Kidney tubule cell (primary cell): Measurements from ENCODE around the gene KLK10.
A peak's percentile ranks its signal among the peaks of the same experiment; 100 is the strongest.

Experiments used
- DNase-seq: peaks from one replicate; pipeline ENCODE4 v3.0.0-alpha.2; 2018; ENCODE audit warnings: low spot score

KLK10 gene, protein sequence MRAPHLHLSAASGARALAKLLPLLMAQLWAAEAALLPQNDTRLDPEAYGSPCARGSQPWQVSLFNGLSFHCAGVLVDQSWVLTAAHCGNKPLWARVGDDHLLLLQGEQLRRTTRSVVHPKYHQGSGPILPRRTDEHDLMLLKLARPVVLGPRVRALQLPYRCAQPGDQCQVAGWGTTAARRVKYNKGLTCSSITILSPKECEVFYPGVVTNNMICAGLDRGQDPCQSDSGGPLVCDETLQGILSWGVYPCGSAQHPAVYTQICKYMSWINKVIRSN

DNA sequence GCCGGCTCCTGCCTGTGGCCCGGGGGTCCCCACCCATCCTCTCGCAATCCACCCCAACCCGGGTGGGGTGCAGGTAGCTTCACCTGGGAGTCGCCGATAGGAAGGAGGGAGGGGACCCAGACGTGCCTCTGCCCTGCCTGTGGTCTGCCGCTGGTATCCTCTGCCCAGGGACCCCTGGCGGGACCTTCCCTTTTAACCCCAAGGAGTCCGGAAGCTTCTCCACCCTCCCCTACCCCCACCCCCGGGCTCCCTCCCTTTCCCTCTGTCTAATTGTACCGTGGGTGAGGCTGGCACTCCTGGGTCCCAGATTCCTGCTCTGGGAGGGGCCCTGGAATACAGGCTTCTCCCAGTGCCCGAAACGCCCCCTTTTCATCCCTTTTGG, at the start of gene KLK10:
KLK10 (minus strand) TSS at position 166 of the 382 bp plus-strand sequence. CDS start 579 bp downstream, outside the sequence.
- DNase-seq, result no peak

DNA sequence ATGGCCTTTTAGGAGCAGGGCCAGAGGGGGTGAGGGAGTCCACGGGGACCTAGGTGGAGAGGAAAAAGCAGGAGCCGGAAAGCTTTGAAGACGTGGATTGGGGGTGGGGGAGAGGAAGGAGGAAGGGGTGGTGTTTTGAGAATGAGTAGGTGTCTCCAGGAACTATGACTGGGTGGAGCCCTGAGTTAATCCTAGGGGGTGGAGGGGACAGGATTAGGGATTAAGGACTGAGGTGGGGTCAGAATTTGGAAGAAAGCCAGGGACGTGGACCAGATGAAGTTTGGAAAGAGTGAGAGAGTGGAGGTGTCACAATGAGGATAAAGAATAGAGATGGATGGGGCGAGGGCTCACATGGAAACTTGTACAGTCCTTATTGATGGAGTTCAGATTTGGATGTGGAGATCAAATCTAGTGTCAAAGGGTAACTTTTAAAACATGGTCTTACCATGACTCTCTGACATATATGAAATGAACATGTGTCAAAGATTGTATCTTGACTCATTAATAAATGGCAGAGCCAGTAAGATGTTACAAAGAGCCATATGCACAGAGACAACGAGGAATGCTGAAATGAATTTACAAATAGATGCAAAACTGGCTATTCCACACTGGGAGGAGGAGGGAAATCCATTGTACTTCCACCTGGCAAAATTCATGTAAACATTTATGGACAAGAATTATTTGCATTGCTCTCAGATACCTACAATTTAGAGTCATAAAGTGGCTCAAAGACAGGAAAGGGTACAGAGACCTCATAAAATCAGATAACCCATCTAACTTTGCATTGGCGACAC, 47.1 kb upstream of the KLK10 start:
- no peak for DNase-seq

DNA sequence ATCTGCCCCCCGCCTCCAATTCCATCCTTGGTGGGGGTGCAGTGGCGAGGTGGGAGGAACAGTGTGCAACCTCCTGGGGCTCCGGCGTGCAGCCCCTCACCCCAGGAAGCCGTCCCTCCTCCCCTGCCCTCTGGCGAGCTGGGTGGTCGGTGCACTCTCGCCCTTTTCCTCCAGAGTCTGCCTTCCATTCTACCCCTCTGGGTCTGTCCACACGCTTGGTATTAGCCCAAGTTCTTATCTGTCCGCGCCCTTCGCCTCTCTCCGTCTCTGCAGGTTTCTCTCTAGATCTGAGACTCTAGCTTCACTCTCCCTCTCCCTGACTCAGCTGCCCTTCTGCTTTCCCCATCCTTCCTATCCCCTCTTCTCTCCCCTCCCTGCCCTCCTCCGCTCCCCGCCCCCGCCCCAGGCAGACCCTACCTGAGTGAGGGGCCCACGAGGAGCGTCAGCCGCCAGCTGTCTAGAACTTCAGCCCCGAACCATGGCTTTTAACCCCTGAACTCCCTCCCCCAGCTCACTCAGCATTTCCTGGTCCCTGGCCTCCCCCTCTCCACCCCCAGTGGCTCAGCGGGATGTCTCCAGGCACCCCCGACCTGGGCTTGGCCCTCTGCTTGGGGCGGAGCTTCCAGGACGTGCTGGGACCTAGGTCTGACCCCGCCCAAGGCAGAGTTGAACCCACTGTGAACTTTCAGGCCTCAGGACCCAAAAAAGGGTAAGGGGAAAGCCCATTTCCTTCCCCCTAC, 45.9 kb upstream of the KLK10 start:
- DNase-seq, result no peak

DNA sequence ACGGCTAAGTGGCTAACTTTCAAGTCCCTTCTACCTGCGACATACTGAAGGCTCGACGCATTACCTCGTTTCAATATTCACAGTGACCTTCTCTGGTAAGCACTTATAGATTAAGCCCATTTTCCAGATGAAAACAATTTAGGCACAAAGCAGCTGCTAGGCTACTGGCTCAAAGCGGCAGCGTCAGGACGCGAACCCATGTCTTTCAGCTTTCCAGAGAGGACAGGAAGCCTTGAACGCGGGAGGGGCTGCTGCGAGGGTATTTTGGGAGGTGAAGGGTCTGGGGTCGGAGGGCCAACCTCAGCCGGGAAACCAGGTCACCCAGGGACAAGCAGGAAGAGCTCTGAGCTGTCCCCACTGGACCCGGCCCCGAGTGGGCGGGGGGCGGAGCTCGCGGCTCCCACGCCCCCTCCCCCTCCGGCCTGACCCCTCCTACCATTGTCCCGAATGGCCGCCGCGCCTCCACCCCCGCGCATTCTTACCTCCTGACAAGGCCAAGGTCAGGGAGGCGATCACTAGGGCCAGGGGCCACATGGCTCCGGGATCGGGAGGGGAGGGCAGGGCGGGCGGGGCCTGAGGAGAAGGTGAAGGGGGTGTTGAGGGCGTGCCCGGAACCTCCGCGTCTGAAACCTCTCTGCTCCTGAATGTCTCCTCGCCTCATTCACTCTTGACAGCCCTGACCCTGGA, 45.2 kb upstream of the KLK10 start, which contains the start of gene KLK13:
KLK13 (minus strand) TSS at position 559 of the 687 bp plus-strand sequence; CDS start at position 534, 25 bp downstream.
- DNase-seq, result peak; percentile 25

DNA sequence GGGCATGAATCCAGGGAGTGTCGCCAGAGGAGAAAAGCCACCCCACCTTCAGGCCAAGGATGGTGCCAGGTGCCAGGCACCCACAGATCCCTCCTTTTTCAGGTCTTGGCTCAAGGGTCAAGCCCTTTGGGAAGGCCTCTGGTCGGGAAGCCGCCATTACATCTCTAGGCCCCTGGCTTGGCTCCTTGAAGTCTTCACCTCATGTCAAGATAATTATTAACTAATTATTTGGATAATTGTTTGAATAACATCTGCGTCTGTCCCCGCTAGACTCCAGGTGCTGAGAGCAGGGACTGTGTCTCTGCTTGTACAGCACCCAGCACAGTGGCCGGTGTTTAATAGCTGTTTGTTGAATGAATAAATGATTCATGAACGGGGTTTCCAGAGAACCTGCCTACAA, 44.2 kb upstream of the KLK10 start:
- DNase-seq, result no peak

DNA sequence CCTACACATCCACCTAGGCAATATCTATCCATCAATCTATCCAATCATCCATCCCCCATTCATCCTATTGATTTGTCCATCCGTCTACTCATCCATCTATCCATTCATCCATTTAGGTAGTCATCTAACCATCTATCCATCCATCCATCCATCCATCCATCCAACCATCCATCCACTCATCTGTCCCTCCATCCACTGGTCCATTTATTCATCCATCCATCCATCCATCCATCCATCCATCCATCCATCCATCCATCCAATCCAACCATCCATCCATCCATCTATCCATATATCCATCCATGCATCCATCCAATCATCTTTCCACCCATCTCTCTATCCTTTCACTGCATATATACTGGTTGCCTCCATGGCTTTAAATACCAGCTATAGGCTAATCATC, 41.5 kb upstream of the KLK10 start:
- DNase-seq, result no peak

DNA sequence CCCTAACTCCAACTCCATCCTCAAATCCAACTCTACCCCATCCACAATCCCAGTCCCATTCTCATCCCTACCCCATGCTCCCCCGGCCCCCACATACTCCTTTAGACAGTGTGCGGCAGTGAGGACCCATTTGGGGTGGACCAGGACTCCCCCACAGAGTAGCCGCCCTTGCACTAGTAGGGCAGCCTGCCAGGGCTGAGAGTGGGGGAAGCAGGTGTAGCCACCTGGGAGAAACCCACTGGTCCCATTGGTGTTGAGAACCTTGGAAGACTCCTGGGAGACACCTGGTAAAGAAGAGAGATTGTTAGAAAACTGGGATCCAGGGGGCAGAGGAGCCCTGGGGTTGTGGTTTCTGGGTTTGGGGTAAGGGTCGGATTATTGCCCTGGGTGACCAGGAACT, 40.8 kb upstream of the KLK10 start:
- no peak for DNase-seq

DNA sequence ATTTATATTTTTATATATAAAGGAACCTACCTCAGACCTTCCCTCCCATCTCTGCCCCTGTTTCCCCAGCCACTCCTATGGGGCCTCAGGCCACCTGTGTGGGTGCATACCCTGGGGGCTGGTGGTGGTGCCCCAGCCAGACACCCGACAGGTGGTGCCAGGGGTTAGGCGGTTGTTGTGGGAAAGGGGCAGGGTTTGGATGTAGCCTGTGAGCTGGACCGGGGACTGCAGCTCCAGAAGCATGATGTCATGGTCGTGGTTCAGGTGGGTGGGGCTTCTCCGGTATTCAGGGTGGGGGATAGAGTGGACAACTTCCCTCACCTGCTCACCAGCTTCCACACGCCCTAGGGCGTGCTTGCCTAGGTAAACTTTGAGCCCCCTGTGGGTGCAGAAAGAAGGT, 40.2 kb upstream of the KLK10 start:
- DNase-seq, result no peak

DNA sequence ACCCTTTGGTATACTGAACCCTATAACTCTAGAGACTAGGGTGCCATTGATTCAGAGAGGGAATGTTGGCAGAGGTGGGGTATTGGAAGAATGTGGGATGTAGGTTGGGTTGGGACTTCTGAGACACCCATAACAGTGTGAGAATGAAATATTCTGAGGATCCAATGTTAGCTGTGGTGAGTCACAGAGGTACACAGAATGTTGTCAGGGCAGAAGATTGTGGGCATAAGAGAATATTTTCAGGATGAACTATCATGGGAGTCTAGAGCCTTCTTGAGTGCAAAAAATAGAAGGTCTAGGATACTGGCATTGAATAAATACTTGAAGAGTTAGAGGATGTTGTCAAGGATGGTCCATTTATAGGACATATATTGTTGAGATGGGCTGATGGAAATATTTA, 36.4 kb upstream of the KLK10 start:
- no peak for DNase-seq

DNA sequence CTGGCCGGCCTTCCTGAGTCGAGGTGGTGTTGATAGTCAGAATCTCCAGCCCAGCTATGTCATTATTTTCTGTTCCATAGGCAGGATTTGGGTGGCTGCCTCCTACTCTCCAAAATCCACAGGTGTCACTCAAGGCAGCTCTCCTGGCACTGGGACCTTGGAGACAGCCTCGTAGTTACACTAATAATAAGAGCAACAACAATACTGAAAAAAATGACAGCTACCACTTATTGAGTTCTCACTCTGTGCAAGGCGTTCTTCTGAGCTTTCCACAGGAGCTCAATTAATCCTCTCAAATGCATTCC, 27.5 kb upstream of the KLK10 start:
- DNase-seq, result no peak

DNA sequence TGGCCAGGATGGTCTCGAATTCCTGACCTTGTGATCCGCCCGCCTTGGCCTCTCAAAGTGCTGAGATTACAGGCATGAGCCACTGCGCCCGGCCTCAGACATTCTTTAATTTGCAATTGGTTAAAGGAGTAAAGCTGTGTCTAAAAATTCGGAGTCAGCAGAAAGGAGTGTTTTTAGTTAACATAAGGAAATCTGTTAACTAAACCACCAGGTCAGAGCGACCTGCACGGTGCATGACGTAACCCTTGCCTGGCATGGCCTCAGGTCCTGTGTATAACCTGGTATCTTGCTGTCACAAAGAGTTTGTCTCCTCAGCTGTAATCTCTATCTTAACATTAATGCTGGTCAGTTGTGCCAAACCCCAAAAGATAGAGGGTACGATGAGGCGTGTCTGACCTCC, 24.8 kb upstream of the KLK10 start:
- no peak for DNase-seq

DNA sequence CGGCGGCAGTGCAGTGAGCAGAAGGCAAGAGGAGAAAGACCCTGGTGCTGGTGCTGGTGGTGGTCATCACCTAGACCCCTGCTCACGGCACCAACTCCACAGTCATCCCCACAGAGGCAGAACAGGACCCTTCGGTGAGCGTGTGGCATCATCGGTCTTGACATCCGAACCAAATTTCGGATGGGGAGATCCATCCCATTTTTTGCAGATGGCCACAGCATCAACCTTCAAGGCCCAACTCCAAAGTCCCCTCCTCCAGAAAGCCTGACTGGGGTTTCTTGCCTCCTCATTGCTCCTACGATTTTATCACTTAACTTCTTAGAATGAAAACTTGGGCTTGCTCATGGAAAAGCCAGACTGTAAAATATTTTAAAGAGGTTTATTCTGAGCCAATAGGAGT, 24.0 kb upstream of the KLK10 start:
- no peak for DNase-seq

DNA sequence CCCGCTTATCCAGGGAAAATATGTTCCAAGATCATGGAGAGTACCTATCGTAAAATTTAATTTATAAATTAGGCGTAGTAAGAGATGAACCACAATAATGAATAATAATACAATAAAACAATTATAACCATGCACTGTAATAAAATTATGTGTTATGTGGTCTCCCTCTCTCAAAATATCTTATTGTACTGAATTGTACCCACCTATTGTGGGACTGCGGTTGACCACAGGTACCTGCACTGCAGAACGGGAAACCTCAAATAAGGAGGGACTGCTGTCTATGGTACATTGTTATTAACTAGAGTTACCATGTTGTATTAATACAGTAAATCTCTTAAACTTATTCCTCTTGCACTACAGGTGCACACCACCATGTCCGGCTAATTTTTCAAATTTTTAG, 20.6 kb upstream of the KLK10 start:
- no peak for DNase-seq

DNA sequence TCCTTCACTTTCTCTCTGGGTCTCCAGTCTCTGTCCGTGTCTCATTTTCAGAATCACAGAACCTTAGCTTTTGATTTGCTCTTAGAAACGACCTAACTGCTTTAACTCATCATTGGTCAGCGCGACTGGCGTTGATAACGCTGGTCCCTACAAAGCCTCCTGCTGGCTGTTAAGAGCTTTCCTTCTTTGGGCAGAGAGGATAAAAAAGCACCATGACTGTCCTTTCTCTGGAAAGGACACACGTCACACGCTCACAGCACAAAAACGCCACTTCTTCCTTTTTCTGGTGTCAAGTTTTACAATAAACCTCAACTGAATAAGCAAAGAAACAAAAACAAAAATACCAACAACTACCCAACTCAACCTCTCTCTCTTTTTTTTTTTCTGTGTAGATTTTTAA, 17.0 kb upstream of the KLK10 start:
- no peak for DNase-seq

DNA sequence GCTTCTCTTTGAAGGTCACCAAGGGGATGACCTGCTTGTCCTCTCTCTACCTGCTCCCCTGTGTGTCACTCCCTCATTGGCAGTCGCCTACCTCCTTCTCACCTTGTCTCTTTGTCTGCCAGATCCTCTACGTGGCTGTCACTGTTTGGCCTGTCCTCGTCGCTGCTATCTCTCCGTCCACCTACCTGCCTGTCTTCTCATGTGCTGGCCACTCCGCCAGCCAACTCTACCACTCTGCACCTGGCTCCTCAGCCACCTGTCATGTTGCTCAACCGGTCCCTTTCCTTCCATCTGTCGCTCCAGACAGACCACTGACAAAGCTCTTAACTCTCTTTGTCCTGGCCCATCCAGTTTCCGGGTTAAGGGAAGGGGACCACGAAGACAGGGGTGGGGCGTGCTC, 15.2 kb upstream of the KLK10 start, which contains the start of gene KLK12:
KLK12 (minus strand) TSS at position 299 of the 400 bp plus-strand sequence. CDS start 381 bp downstream, outside the sequence.
- DNase-seq, result no peak

DNA sequence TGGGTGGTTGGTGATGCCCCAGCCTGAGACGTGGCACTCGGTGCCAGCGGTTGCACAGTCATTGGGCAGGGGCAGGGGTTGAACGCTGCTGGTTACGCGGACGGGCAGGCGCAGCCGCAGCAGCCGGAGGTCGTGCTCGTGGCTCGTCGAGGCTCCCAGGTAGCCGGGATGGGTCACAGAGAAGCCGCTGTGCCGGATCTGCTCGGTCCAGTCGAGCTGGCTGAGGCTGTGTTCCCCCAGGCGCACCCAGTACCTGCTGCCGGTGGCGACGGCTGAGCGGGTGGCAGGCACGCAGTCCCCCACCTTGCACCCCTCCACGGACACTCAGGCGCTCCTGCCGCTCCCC, 12.3 kb upstream of the KLK10 start:
- no peak for DNase-seq

DNA sequence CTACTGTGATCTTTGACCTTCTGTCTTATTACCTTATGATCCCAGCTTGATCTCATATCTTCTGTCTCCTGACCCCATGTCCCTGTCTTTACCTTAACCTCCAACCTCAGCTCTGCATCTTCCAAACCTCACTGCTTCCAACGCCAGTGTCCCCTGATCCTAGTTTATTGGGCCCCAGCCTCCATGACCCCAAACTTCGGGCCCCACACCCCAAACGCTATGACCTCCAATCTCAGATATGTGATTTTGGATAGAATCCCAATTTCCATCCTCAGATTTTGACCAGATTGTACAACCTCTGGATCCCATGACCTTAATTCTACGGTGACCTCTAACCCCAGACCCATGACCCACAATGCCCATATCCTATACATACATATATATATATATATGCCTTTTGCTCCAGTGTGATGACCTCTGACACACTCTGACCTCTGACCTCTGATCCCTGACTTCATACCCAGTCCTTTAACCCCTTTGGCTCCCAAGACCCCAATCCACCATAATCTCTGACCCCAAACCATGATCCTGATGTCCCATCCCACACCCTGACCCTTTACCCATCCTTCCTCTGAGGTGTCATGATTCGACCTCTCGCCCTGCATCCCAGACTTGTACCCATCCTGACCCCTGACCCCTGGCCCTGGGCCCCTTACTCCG, 11.8 kb upstream of the KLK10 start:
- DNase-seq, result no peak

DNA sequence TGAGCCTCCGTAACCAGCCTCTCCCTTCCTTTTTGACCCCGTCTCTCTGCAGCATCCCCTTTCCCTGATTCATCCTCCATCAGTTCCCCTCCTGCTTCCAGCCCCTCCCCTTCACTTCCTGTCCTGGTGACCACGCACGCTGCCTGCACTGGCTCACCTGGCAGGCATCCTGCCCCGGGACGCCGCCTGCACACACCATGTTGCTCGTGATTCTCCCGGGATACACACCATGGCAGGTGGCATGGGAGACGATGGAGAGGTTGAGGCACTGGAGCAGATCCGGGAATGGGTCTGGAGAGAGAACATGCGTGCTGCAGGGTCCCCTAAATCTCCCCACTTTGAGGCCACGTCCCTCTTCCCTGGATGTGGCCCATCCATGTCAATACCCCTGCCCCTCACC, 11.1 kb upstream of the KLK10 start:
- no peak for DNase-seq

DNA sequence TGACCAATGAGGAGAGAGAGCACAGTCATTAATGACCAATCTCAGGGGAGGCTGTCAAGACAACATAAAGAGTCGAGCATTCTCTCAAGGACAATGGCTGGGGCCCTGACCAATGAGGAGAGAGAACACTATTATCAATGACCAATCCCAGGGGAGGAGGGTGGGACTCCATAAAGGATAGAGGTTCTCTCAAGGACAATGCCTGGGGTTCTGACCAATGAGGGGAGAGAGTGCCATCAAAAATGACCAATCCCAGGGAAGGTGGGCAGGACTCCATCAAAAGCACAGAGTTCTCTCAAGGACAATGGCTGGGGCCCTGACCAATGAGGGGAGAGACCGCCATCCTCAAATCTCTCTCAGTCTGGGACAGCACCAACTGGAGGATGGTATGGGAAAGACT, 10.2 kb upstream of the KLK10 start:
- DNase-seq, result no peak

DNA sequence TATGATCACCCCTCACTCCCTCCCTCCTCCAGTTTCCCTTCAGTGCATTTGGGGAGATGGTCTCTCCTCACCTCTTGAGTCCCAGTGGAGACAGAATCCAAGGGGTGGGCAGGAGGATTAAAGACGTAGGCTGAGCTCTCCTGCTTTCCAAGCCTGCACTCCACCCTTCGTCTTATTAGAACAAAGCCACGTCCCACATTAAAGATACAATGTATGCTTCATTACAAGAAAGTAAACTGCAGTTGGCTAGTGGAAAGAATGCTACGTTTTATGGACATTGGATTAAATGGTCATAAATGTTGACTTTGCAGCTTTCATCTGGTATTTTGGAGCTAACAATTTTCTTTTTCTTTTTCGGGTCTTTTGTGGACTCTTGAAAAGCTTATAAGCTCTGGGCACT, 8.4 kb upstream of the KLK10 start:
- DNase-seq, result no peak

DNA sequence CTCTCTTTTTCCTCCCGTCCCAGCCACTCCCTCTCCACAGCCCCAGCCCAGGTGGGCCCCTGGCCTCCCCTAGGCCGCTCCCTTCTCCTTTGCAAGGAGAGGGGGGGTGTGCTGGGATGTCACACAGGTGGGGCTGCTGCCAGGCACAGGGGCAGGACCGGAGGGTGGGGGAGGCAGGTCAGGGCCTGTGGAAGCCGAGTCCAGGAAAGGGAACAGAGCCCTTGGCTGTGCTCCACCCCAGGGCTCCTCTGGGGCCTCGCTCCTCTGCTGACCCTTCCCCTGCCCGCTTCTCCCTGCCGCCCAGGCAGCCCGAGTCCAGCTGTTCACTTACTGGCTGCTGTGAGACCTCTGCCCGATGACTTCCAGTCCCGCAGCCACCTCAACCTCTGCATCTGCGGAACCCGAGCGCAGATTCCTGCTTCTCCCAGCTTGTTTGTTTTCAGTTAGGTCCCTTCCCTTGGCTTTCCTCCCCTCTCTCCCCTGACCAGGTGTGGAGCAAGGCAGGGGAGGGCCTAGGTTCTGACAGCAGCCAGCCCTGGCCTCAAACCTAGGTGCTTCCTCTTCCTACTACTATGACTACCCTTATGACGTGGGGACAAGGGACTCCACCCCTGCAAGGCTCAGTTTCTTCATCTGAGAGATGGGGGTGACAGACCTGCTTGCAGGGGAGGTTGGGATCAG, 7.8 kb upstream of the KLK10 start:
- no peak for DNase-seq

DNA sequence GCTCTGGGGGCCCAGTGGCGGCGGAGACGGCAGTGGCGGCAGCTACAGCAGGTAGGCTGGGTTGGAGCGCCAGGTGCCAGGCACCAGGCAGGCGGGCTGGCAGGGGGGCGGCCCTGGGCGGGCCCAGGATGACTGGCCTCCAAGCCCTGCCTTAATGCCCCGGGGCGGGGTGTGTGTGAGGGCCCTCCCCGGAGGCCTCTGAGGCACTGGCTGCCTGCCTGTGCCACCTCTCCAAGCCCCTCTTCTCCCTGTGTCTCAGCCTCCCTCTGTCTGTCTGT, 7.0 kb upstream of the KLK10 start, which contains the start of gene KLK11:
KLK11 (minus strand) TSS at position 63 of the 278 bp plus-strand sequence. CDS start 985 bp downstream, outside the sequence.
- no peak for DNase-seq
